Stimulated activated CD4-positive, alpha-beta T cell treated with anti-CD3 and anti-CD28 coated beads, Interleukin-4, amount 100 ng/mL, for 48 hours (primary cell): Measurements from ENCODE around the gene CACNA2D2.

Experiments
- DNase-seq, 2 donors: peaks; one replicate each; pipeline ENCODE4 v3.0.0-alpha.2; 2020; ENCODE audit warnings: low read depth in 2 of 2

CACNA2D2 gene

DNA sequence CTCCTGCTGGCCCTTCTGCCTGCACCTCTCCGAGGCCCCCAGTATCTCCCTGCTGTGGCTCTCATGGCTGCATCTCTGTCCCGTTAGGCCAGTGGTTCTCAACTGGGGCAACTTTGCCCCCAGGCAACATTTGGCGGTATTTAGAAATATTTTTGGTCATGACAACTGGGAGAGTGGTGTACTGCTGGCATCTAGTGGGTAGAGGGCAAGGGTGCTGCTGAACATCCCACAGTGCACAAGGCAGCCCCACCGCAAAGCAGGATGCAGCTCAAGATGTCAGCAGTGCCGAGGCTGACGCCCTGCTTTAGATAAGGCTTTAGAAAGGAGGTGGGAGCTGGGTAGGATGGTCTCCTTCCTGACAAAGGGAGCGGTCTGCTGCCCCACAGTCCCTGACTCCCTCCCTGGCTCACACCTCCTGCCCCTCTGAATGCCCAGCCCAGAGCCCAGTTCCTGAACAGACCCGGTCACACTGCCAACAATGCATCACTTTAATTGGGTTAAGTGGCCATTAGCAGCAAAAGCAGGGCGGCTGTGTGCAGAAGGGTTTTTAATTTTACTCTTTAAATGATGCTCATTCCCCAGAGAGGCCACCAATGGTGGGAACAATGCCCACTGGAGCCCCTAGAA is 75.3 kb downstream of the CACNA2D2 start:
- no peak for DNase-seq

DNA sequence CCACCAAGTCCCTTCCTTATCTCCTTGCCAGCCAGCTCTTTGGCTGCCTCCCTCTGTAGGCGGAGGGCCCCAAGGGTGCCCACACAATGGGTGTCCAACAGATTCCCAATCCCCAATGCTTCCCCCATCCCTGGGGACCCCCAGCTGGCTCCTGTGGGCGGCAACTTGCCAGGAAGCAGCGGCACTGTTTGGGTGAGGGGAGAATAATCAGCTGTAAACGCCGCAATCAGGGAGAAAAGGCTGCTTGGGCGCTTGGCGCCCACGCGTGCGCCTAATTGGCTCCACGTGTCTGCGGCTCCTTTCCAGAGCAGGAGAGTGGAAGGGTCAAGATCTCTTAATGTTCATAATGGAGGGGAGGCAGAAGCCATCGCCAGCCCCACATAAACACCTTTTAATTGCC is 76.2 kb downstream of the CACNA2D2 start:
- no peak for DNase-seq

DNA sequence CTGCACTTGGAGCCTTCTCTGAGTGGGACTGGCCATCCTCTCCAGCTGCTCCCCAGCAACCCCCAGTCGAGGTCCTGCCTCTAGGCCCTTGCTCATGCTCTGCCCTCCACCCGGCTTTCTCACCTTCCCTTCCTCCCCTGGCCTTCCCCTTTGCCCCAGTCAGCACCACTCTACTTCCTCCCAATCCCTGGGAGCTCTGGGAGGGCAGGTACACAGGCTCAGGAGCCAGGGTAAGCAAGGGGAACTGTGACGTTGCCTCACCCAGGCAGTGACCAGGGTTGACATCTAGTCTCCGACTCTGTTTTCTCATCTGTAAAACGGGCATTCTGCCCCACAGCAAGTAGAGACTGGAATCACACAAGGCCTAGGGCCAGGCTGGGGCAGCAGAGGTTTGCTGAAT is 77.5 kb downstream of the CACNA2D2 start:
- no peak for DNase-seq

DNA sequence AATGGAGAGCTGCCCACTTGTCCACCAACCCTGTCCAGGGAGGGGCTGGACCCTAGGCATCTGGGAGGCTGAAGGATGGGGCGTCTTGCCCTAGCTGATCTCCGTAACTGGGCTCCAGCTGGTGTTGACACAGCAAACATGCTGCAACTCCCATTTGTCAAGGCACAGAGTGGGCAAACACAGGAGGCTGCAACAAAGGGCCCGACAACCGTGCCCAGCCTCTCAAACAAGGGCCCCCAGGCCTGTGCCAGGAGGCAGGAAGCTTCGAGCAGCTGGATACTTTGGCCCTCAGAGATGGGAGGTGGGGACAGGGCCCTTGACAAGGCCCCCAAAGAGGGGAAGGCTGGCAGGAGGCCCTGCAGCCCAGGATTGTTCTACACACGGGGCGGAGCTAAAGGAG is 79.9 kb downstream of the CACNA2D2 start:
- no peak for DNase-seq

DNA sequence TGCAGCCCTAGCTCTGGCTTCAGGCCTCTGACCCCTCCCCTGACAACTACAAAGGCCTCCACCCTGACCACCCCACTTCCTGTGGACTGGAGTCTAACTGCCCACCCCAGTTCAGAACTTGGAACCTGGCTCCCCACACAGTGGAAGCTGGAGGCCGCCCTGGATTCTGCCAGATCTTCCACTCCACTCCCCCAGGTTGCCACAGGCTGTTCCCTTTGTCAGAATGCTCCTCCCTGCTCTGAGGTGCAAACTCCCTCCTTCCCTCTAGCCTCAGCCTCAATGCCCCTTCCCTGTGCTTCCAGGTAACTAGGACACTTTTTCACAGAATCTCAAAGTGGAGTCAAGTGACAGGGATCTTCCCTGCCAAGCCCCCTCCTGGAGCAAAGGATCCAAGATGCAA is 81.3 kb downstream of the CACNA2D2 start:
- DNase-seq: no peak

DNA sequence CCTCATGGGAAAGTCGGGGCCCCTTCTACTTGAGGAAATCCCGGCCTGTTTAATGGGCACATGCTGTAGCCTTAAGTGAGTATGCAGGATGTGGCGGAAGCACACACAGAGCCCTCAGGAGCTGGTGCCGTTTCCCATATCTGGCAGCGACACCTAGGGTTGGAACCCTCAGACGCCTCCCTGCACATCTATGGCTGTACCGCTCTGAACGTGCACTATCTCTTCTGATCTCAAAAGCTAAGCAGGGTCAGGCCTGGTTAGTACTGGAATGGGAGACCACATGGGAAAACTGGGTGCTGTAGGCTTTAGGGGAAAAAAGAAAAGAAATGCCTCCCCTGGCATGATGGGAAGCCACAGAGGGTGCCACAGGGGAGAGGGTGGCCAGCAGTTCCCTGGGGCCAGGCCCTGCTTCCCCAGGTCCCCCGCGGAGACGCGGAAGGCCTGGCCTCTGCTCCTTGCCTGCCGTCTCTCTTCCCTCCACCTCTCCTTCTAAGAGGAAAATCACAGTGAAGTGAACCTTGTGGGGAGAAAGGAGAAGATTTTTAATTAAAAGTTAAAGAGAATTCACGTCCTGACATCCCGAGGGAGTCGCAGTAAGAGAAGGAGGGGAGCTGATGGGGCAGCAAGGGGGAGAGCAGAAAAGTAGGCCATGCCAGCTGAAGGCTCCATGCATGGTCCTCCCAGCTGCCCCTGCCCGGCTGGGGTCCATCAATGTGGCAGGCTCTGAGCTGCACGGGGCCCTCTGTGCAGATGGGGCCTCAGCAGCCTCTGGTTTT is 83.7 kb downstream of the CACNA2D2 start:
- DNase-seq: no peak

DNA sequence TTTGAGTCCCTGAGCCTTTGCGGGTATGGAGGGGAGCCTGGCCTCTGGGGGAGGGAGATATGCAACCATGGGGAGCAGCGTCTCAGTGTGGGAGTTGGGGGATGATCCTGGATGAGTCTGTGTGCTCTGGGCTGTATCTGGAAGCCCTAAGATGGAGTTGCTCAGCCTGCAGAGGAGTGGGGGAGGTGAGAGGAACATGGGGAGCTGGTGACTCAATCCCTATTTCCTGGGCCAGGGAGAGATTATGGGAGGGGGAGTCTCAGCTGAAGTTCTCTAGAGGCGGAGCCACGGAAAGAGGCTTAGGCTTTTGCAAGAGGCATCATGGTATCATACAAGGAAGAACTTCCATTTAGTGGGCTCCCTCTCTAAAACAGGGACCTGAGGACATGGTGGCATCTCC is 84.6 kb downstream of the CACNA2D2 start:
- no peak for DNase-seq

DNA sequence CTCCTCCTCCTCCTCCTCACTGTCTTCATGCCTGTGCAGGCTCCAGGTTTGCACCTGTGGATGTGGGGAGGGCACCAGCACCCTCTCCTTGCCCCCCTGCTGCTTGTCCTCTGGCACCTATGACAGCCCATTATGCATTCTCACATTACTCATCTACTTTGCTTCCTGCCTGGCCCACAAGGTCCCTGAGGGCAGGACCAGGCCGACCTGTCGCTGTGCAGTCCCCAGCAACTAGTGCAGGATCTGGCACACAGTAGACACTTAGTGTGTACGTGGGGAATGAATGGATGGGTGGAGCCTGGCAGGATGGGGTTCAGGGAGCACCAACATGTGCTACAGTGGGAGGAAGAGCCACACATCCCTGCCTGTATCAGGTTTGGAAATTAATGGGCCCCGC is 85.8 kb downstream of the CACNA2D2 start:
- DNase-seq: no peak

DNA sequence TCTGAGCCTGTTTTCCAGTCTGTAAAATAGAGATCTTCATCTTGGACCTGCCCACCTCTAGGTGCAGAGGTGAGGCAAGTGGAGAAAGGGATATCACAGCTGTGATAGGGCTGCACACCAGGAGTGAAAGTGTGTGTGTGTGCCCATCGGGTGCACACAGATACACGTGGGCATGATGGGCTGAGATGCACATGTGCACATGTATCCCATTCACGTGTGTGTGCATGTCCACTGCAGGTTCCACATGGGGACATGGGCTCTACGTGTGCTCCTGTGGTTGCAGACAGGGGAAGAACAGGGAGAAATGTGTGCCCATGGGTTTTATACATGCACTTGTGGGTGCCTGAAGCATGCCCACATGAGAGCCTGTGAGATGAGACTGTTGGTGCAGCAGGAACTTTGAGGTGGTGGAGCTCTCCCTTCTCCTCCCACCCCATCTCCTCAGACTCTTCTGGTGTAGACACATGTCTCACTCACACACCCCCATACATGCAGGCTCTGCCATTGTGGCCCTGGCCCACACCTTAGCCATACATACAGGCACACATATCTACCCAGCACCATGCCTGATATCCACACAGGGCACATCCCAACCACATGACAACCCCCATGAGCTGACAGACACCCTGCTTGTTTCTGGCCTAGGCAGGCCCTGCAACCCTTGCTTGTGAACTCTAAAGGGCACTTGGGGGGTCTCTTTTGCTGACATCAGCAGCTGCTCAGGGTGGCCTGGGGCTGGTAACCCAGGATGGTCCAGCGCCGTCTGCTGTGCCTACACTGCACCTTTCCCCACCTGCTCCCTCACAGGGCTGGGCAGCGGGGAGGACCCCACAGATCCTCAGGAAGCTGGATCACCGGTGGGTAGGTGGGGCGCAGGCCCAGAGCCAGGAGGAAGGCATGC is 86.4 kb downstream of the CACNA2D2 start:
- DNase-seq: no peak

DNA sequence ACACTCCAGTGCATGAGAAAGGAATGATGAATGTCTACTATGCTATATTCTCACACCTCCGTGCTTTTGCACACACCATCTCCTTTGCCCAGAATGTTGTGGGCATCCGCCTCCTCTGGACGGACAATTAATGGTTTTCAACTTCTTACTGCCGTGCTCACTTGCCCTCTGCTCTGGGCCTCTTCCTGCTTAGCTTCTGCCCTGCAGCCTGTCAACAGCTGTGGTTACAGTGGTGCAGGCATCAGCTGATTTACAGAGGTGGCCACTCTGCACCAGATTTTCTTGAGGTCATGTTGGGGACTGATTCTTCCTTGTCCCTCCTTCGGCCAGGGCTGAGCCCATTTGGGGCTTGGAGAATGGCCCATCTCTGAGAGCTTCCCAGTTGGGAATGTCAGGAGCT is 87.6 kb downstream of the CACNA2D2 start:
- no peak for DNase-seq

DNA sequence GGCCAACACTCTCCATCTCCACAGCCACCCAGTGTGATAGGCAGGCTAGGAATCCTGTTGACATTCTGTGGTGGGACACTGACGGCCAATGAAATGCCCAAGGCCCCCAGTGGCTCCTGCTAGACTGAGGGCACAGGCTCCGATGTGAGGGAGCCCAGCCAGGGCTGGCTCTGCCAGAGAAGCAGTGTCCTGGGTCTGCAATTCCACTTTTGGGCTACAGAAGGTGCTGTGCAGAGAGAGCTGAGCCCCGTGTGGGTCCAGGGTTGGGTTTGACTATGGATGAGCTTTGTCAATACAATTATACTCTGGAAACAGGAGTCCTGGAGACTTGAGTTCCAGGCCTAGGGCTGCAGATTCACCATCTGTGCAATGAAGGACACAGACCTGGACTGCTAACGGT is 88.4 kb downstream of the CACNA2D2 start:
- DNase-seq: no peak

DNA sequence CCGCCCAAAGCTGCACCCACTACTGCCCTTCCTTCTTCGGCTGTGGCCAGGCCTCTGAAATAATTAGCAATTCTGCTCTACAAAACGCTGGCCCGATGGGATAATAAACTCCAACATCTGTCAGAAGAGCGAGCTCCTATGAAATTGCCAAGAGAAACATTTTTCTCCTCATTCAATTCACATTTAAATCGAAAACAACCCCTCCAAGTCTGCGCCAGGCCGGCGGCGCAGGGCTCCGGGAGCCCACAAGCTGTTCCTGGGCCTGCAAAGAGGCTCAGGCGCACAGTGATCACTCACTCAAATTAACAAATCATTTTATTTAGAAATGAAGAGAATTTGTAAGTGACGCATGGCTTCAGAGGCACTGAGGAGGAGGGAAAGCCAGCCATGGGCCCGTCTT is 88.8 kb downstream of the CACNA2D2 start:
- no peak for DNase-seq

DNA sequence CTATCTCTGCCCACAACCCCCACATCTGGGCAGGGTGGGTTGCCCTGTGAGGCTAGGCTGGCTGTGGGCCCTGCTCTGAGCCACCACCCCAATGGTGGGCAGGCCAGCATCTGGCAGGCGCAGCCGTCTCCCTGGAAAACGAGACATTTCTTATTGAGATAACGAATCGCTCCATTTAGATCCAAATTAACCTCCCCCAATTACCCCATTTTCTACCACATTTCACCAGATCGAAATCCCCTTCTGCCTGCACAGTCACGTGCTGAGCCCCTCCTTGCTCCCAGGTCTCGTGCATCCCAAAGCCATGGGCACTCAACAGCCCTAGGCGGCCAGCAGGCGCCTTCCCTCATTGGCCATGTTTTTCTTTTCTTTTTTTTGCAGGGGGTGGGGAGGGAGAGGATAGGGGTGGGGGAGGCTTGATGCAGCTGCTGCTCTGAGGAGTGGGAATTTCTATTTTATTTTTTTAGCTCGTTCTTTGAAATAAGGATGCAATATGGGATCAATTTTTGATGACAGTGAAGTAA is 91.1 kb downstream of the CACNA2D2 start:
- DNase-seq: no peak

DNA sequence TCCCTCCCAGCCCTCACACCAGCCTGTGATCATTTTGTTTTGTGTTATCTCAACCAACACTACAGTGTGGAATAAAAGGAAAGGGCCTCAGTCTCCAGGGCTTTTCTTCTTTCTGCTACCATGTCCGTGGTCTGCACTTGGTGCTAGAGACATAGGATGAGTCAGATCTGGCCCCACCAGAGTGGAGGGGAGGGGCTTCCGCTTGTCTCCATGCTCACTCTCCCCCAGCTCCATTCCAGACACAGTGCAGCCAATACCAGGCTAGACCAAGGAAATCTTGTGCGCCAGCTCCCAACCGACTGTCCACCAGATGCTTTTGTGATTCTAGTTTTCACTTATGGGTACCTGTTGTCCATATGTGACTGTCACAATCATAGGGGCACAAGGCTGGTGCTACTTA is 92.2 kb downstream of the CACNA2D2 start:
- no peak for DNase-seq

DNA sequence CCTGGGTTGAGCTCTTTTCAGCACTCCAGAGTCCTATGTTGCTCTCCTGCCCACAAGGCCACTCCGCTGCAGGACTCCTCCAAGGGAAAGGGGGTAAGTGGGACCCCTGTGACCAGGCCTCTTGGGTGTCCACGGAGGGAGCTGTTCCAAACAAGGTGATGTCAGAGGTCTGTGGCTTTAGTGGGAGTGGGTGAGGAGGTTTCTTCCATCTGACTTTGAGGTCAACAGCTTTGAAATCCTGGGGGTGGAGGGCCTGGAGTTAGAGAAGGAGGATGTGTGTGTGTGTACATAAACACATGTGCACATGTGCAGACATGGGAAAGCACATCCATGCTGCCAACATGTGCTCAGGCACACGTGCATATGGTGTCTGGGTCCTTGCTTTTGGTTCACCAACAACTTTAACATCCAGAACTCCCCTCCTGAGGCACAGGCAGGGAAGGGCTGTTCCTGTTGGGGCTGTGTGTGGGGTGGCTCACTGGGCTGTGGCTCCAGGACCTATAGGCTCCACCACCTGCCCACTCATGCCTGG is 92.8 kb downstream of the CACNA2D2 start:
- DNase-seq: no peak

DNA sequence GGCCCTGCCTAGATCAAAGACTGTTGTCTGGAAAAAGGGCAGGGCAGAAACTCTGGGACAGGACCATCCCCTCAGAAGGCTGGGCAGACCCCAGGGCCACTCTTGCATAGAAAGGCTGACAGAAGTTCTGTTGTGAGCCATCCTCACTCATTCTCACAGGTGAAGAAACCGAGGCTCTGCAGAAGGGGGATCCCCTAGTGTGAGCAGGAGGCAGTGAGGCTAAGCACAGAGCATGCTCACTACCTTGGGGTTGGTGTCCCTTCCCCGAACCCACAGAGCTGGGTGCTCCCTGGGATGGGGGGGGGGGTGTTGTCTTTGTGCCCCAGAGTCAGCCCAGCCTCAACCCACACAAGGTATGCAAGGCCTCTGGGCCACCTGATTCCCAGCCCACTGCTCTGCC is 93.2 kb downstream of the CACNA2D2 start:
- no peak for DNase-seq

DNA sequence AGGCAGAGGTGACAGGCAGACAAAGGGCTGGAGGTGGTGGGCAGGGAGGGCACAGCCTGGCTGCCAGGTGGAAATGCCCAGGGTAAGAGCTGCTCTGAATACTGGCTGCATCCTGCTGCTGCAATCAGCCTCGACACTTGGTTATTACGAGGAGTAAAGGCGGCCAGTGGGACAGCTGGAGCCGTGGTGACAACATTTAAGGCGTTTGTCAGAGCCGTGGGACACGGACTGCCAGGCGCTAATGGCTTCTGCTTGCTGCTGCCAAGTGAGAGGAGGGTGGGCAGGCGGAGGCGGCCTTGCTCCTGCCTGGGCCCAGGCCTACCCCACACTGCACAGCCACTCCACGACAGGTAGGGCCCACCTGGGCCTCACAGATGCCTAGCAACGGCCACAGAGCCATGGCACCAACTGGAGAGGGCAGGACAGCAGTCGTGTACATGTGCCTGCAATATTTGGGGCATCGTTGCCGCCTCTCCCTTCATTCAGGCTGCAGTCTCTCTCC is 94.9 kb downstream of the CACNA2D2 start:
- no peak for DNase-seq

DNA sequence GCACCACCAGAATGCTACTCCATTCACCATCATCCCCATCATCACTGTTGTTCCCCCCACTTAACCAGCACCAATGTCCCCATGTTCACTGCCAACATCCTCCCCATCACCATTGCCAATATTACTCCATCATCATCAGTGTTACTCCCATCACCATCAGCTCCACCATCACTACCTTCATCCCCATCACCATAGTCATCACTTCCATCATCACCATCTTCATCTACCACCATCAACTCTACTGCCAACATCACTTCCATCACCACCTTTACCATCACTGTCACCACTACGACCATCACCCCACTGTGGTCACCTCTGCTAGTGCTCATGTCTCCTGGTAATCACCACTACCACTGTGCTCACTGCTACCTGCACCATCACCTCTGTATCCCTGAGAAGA is 96.9 kb downstream of the CACNA2D2 start:
- DNase-seq: no peak

DNA sequence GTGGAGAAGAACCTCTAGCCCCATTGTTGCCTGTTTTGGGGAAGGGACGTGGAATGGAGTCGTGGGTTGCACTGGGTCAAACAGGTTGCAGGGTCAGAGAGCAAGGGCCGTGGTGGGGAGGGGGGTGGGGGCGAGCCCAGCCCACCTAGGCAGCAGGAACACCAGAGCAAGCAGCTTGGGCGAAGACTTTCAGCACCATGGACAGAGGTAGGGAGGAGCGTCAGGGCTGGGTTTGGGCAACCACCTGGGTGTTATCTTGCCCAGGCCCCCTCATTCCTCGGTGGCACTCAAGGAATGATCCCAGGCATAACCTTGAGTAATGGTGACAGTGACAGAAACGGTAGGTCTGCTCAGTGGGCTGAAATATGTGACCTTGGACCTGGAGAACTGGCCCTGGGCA is 98.2 kb downstream of the CACNA2D2 start:
- DNase-seq: peak in 1 of 2 donors; percentile 26

DNA sequence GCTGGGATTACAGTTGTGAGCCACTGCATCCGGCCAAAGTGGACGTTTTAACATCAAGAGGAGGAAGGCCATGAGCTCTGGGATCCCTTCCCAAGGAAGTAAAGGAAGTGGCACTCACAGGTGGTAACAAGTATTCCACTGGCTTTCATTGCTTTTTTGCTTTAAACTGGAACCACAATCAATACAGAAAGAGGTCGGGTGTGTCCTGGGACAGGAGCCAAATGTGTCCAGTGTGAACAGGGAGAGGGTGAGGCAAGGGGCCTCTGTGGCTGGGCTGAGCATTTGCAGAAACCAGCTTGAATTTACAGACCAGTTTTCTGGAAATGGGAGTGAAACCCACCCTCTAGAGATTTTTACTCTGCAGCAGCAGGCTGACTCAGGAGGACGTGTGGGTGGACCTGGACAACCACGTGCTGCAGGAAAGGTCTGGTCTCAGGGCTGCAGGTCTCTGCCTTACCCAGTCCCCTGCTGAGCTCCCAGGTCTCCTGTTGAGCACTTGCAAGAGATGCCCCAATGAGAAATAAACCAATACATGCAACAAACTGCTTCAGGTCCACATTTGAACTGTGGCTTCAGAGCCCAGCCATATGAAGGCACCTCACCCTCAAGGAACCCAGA is 101.3 kb downstream of the CACNA2D2 start:
- no peak for DNase-seq

DNA sequence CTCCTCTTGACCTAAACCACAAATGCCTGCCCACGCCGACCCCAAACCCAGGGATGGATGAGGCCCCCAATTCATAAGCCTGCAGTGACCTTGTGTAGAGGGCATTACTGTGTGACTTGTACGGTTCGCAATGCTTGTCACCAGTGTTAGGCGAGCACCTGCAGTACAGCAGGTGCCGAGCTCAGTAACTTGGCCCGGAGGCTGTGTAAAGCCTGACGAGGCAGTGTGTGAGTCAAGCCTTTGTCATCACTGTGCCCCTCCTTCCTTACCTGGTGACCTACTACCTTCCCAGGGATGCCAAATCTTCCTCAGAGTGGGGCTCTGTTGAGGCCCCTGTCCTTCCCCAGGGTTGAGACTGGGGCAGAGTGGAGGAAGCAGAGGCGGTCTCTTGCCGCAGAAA is 106.9 kb downstream of the CACNA2D2 start:
- no peak for DNase-seq
